ENCODE data around the gene GPX1.
"Not testable (repeated sequence)": the region's sequence is repeated elsewhere in the genome, so short reads cannot be mapped to it uniquely, and the experiment has no call there.

GPX1 gene

GRCh38 chr3:49358217-49358883, at the start of gene GPX1:
GPX1 (minus strand) TSS chr3:49358353; CDS start chr3:49358278, 75 bp downstream.
- Mint-ChIP-seq H3K9me3 (no peaks in the 10 kb centered on the region), H3K4me3 (peak within 1 kb of the TSS; percentile 97), H3K4me1 (peaks cover 12% of the 10 kb centered on the region), H3K27ac (peak within 1 kb of the TSS; percentile 91), H3K36me3 (peaks cover 14% of the 10 kb centered on the region), H3K27me3 (no peaks in the 10 kb centered on the region)
- peak; percentile 65 for ATAC-seq (ENCODE audit: low read depth)
- peak; percentile 42 to 52 for DNase-seq (ENCODE audit: low spot score in 2 of 2)

GRCh38 chr3:49406571-49407565, 48.7 kb upstream of the GPX1 start:
- Mint-ChIP-seq H3K4me3 (no peak overlapping the region), H3K27ac (peak overlapping the region; percentile 86), H3K27me3 (no peaks in the 10 kb centered on the region), H3K9me3 (no peaks in the 10 kb centered on the region), H3K36me3 (peaks cover 9% of the 10 kb centered on the region), H3K4me1 (peaks cover 34% of the 10 kb centered on the region)
- ATAC-seq (ENCODE audit: low read depth) (no peak), DNase-seq (ENCODE audit: low spot score in 2 of 2) (no peak)

GRCh38 chr3:49405570-49405969, 47.4 kb upstream of the GPX1 start:
- H3K27me3 Mint-ChIP-seq; H3K9me3 Mint-ChIP-seq; ATAC-seq (ENCODE audit: low read depth); DNase-seq (ENCODE audit: low spot score in 2 of 2): not testable (repeated sequence)
- peaks cover 13% of the 10 kb centered on the region for H3K36me3 Mint-ChIP-seq
- H3K4me3 Mint-ChIP-seq, result peak overlapping the region; percentile 21
- peak overlapping the region; percentile 86 for H3K27ac Mint-ChIP-seq
- peaks cover 38% of the 10 kb centered on the region for H3K4me1 Mint-ChIP-seq

- Mint-ChIP-seq H3K4me1 (peaks cover 33% of the 10 kb centered on the region), H3K27me3 (no peaks in the 10 kb centered on the region), H3K4me3 (no peak overlapping the region), H3K9me3 (no peaks in the 10 kb centered on the region), H3K27ac (no peak overlapping the region), H3K36me3 (peaks cover 18% of the 10 kb centered on the region)
- no peak for ATAC-seq (ENCODE audit: low read depth)
- no peak for DNase-seq (ENCODE audit: low spot score in 2 of 2)
Measured at GRCh38 chr3:49403891-49404290, 45.7 kb upstream of the GPX1 start.

- peaks cover 33% of the 10 kb centered on the region for H3K4me1 Mint-ChIP-seq
- DNase-seq (ENCODE audit: low spot score in 2 of 2) (no peak), ATAC-seq (ENCODE audit: low read depth) (no peak)
- peaks cover 23% of the 10 kb centered on the region for H3K36me3 Mint-ChIP-seq
- no peaks in the 10 kb centered on the region for H3K9me3 Mint-ChIP-seq
- peak overlapping the region; percentile 81 for H3K27ac Mint-ChIP-seq
- no peaks in the 10 kb centered on the region for H3K27me3 Mint-ChIP-seq
- H3K4me3 Mint-ChIP-seq, result no peak overlapping the region
Measured at GRCh38 chr3:49401766-49402165, 43.6 kb upstream of the GPX1 start.

GRCh38 chr3:49399461-49399860, 41.3 kb upstream of the GPX1 start:
- H3K4me1 Mint-ChIP-seq, result peaks cover 32% of the 10 kb centered on the region
- no peaks in the 10 kb centered on the region for H3K27me3 Mint-ChIP-seq
- no peaks in the 10 kb centered on the region for H3K9me3 Mint-ChIP-seq
- H3K36me3 Mint-ChIP-seq, result peaks cover 27% of the 10 kb centered on the region
- no peak for DNase-seq (ENCODE audit: low spot score in 2 of 2)
- peak; percentile 3 for ATAC-seq (ENCODE audit: low read depth)
- no peak overlapping the region for H3K4me3 Mint-ChIP-seq
- peak overlapping the region; percentile 85 for H3K27ac Mint-ChIP-seq

GRCh38 chr3:49397470-49397869, 39.3 kb upstream of the GPX1 start:
- ATAC-seq (ENCODE audit: low read depth), result peak; percentile 81
- Mint-ChIP-seq H3K4me3 (peak overlapping the region; percentile 21), H3K4me1 (peaks cover 43% of the 10 kb centered on the region), H3K27me3 (no peaks in the 10 kb centered on the region), H3K9me3 (no peaks in the 10 kb centered on the region), H3K36me3 (peaks cover 26% of the 10 kb centered on the region), H3K27ac (peak overlapping the region; percentile 65)
- no peak for DNase-seq (ENCODE audit: low spot score in 2 of 2)

- not testable (repeated sequence) for ATAC-seq (ENCODE audit: low read depth); H3K4me3 Mint-ChIP-seq; DNase-seq (ENCODE audit: low spot score in 2 of 2); H3K9me3 Mint-ChIP-seq; H3K27me3 Mint-ChIP-seq; H3K27ac Mint-ChIP-seq
- Mint-ChIP-seq H3K4me1 (peaks cover 41% of the 10 kb centered on the region), H3K36me3 (peaks cover 14% of the 10 kb centered on the region)
Measured at GRCh38 chr3:49391310-49391709, 33.2 kb upstream of the GPX1 start.

GRCh38 chr3:49389297-49389696, 31.1 kb upstream of the GPX1 start:
- DNase-seq (ENCODE audit: low spot score in 2 of 2) (no peak), ATAC-seq (ENCODE audit: low read depth) (no peak)
- Mint-ChIP-seq H3K27me3 (no peaks in the 10 kb centered on the region), H3K4me3 (no peak overlapping the region), H3K4me1 (peaks cover 39% of the 10 kb centered on the region), H3K9me3 (no peaks in the 10 kb centered on the region), H3K36me3 (peaks cover 6% of the 10 kb centered on the region), H3K27ac (peak overlapping the region; percentile 58)

GRCh38 chr3:49388289-49388820, 30.2 kb upstream of the GPX1 start:
- H3K27me3 Mint-ChIP-seq, result no peaks in the 10 kb centered on the region
- no peaks in the 10 kb centered on the region for H3K9me3 Mint-ChIP-seq
- peak overlapping the region; percentile 58 for H3K27ac Mint-ChIP-seq
- H3K4me3 Mint-ChIP-seq, result no peak overlapping the region
- peaks cover 42% of the 10 kb centered on the region for H3K4me1 Mint-ChIP-seq
- peaks cover 9% of the 10 kb centered on the region for H3K36me3 Mint-ChIP-seq
- ATAC-seq (ENCODE audit: low read depth), result no peak
- no peak for DNase-seq (ENCODE audit: low spot score in 2 of 2)

- ATAC-seq (ENCODE audit: low read depth), result no peak
- H3K27ac Mint-ChIP-seq, result peak overlapping the region; percentile 58
- H3K4me3 Mint-ChIP-seq, result no peak overlapping the region
- H3K36me3 Mint-ChIP-seq, result peaks cover 10% of the 10 kb centered on the region
- H3K9me3 Mint-ChIP-seq, result no peaks in the 10 kb centered on the region
- H3K27me3 Mint-ChIP-seq, result no peaks in the 10 kb centered on the region
- H3K4me1 Mint-ChIP-seq, result peaks cover 42% of the 10 kb centered on the region
- DNase-seq (ENCODE audit: low spot score in 2 of 2), result no peak
Measured at GRCh38 chr3:49387721-49388120, 29.6 kb upstream of the GPX1 start.

GRCh38 chr3:49386056-49386756, 28.1 kb upstream of the GPX1 start:
- no peaks in the 10 kb centered on the region for H3K9me3 Mint-ChIP-seq
- peaks cover 40% of the 10 kb centered on the region for H3K4me1 Mint-ChIP-seq
- peak overlapping the region; percentile 68 for H3K4me3 Mint-ChIP-seq
- DNase-seq (ENCODE audit: low spot score in 2 of 2) (no peak), ATAC-seq (ENCODE audit: low read depth) (peak; percentile 73)
- no peaks in the 10 kb centered on the region for H3K27me3 Mint-ChIP-seq
- peaks cover 10% of the 10 kb centered on the region for H3K36me3 Mint-ChIP-seq
- H3K27ac Mint-ChIP-seq, result peak overlapping the region; percentile 64

- DNase-seq (ENCODE audit: low spot score in 2 of 2) (no peak), ATAC-seq (ENCODE audit: low read depth) (no peak)
- Mint-ChIP-seq H3K4me3 (no peak overlapping the region), H3K36me3 (peaks cover 10% of the 10 kb centered on the region), H3K4me1 (peaks cover 41% of the 10 kb centered on the region), H3K27ac (peak overlapping the region; percentile 64), H3K27me3 (no peaks in the 10 kb centered on the region), H3K9me3 (no peaks in the 10 kb centered on the region)
Measured at GRCh38 chr3:49385617-49386016, 27.5 kb upstream of the GPX1 start.

All from memory B cell (primary cell).